ENCODE data around the gene TMEM208. TPM values are rescaled to one million over a fixed set of nuclear protein-coding genes. Genes with fewer than 3 reads are reported as not detected.
A peak's percentile ranks its signal among the peaks of the same experiment; 100 is the strongest.

Gene TMEM208
- total RNA-seq, 6 experiments from 2014 or later = 50.9 to 67.8 (median 58.4) TPM

- TF ChIP-seq CTCF (IDR thresholded peaks at IDR 0.05) = no peak
- peaks cover 5% of the 10 kb centered on the region for H3K36me3 Mint-ChIP-seq (ENCODE audit: low read depth)
- peaks cover 4% of the 10 kb centered on the region for H3K27me3 Mint-ChIP-seq (ENCODE audit: insufficient read depth)
- H3K4me1 Mint-ChIP-seq (ENCODE audit: low read depth) = peaks cover 24% of the 10 kb centered on the region
- DNase-seq = no peak
- H3K27ac Mint-ChIP-seq = no peak overlapping the region
- no peak overlapping the region for H3K4me3 Mint-ChIP-seq
- H3K9me3 Mint-ChIP-seq = no peaks in the 10 kb centered on the region
Observed at GRCh38 chr16:67259705-67260104, 32.8 kb downstream of the TMEM208 start.

GRCh38 chr16:67260426-67261063 lies 33.6 kb downstream of the TMEM208 start:
- peak overlapping the region; percentile 23; the same call in 1 of the 2 replicates for H3K27ac Mint-ChIP-seq
- H3K4me1 Mint-ChIP-seq (ENCODE audit: low read depth) = peaks cover 24% of the 10 kb centered on the region
- peak; percentile 55 for DNase-seq
- peak; percentile 82 for TF ChIP-seq CTCF (IDR thresholded peaks at IDR 0.05)
- peaks cover 5% of the 10 kb centered on the region for H3K36me3 Mint-ChIP-seq (ENCODE audit: low read depth)
- no peak overlapping the region for H3K4me3 Mint-ChIP-seq
- H3K9me3 Mint-ChIP-seq = no peaks in the 10 kb centered on the region
- peaks cover 6% of the 10 kb centered on the region for H3K27me3 Mint-ChIP-seq (ENCODE audit: insufficient read depth)

GRCh38 chr16:67263201-67263600 lies 36.3 kb downstream of the TMEM208 start:
- no peaks in the 10 kb centered on the region; the same call in 1 of the 2 replicates for H3K36me3 Mint-ChIP-seq (ENCODE audit: low read depth)

GRCh38 chr16:67264277-67264676 lies 37.3 kb downstream of the TMEM208 start:
- Mint-ChIP-seq H3K4me1 (ENCODE audit: low read depth) (peaks cover 34% of the 10 kb centered on the region), H3K27me3 (ENCODE audit: insufficient read depth) (peaks cover 6% of the 10 kb centered on the region), H3K4me3 (no peak overlapping the region), H3K27ac (no peak overlapping the region), H3K36me3 (ENCODE audit: low read depth) (no peaks in the 10 kb centered on the region; the same call in 1 of the 2 replicates), H3K9me3 (no peaks in the 10 kb centered on the region)
- TF ChIP-seq CTCF (IDR thresholded peaks at IDR 0.05) = peak; percentile 42
- DNase-seq = no peak

More at GRCh38 chr16:67263201-67263600, 36.3 kb downstream of the TMEM208 start:
- TF ChIP-seq CTCF (IDR thresholded peaks at IDR 0.05) = no peak
- Mint-ChIP-seq H3K9me3 (no peaks in the 10 kb centered on the region), H3K4me3 (no peak overlapping the region), H3K4me1 (ENCODE audit: low read depth) (peaks cover 24% of the 10 kb centered on the region), H3K27me3 (ENCODE audit: insufficient read depth) (peaks cover 6% of the 10 kb centered on the region), H3K27ac (no peak overlapping the region)
- DNase-seq = no peak

- H3K4me1 Mint-ChIP-seq (ENCODE audit: low read depth) = peaks cover 39% of the 10 kb centered on the region
- no peak overlapping the region for H3K4me3 Mint-ChIP-seq
- no peak for DNase-seq
- TF ChIP-seq CTCF (IDR thresholded peaks at IDR 0.05) = no peak
- no peaks in the 10 kb centered on the region for H3K9me3 Mint-ChIP-seq
- no peak overlapping the region for H3K27ac Mint-ChIP-seq
- peaks cover 5% of the 10 kb centered on the region for H3K27me3 Mint-ChIP-seq (ENCODE audit: insufficient read depth)
- no peaks in the 10 kb centered on the region; the same call in 1 of the 2 replicates for H3K36me3 Mint-ChIP-seq (ENCODE audit: low read depth)
Observed at GRCh38 chr16:67264866-67265265, 37.9 kb downstream of the TMEM208 start.

Data from HFFc6 (cell line).